Activated naive CD8-positive, alpha-beta T cell treated with anti-CD3 and anti-CD28 coated beads, Interleukin-2, amount 10 ng/mL, durations not matched to agents 7 days and 5 days (primary cell): ENCODE results near the gene ITGB7. TPM values are rescaled to one million over a fixed set of nuclear protein-coding genes. Genes with fewer than 3 reads are reported as not detected.

Source experiments
- ATAC-seq: fragments of 150-1000 bp; cut with Tn5 transposase; one replicate; pipeline ENCODE4 v1.10.0; 2021; ENCODE audit warnings: low read depth, moderate library complexity
- POLR2A ChIA-PET: fragments of 350-600 bp; sonication (Branson Sonifier 250); formaldehyde crosslinking; loops from one replicate; lab custom pipeline; 2021; ENCODE audit warnings: antibody characterized with exemption; lab: Charles Lee
- DNase-seq: peaks from one replicate; pipeline ENCODE4 v3.0.0; 2021
- H3K27ac Mint-ChIP-seq: one replicate; pipeline ENCODE4 v1.8.0; 2022; ENCODE audit warnings: mild to moderate bottlenecking, mixed read lengths
- H3K27me3 Mint-ChIP-seq: one replicate; pipeline ENCODE4 v1.8.0; 2022; ENCODE audit warnings: mild to moderate bottlenecking, moderate library complexity, mixed read lengths
- H3K36me3 Mint-ChIP-seq: one replicate; pipeline ENCODE4 v1.8.0; 2021; ENCODE audit warnings: mild to moderate bottlenecking, mixed read lengths
- H3K4me1 Mint-ChIP-seq: one replicate; pipeline ENCODE4 v1.8.0; 2021; ENCODE audit warnings: mixed read lengths
- H3K4me3 Mint-ChIP-seq: one replicate; pipeline ENCODE4 v1.8.0; 2022; ENCODE audit warnings: mild to moderate bottlenecking, moderate library complexity, mixed read lengths
- H3K9me3 Mint-ChIP-seq: one replicate; pipeline ENCODE4 v1.8.0; 2021; ENCODE audit warnings: mixed read lengths
- total RNA-seq, 2 experiments: library from RNA; stranded (reverse); gene quantifications; one replicate each; pipeline ENCODE4 v1.2.3, GENCODE V29; 2021

ITGB7 gene
- total RNA-seq, 2 experiments from 2014 or later = 415 to 420 TPM

DNA sequence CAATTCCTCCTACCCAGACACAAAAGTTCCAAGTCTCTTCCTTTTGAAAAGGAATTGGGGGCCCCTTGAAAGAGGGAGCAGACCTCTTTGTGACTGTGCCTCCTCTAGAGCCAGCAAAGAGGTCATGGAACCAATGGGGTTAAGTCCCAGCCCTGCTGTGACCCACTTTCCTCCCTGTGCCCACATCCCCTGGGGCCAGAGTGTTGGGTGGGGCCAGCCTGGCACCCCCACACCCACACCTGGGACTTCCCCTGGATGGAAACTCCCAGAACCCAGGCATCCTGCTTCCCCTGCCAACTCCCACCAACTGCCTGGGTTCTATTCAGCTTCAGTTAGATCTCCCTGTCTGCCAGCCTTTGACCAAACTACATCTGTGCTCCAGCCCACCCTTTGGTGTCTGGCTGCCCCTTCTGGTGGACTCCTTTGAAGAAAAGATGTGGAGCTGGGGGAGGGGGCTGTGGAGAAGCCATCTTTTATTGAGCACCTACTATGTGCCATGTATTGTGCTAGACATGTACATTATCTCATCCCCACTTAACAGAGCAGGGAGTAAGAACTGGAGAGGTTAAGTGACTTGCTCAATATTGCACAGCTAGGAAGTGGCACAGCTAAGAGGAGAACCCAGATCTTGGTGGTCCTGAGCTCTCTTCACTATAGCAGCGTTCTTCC, 29.5 kb upstream of the ITGB7 start:
- Mint-ChIP-seq H3K36me3 (no peaks in the 10 kb centered on the region), H3K9me3 (no peaks in the 10 kb centered on the region), H3K4me3 (peak overlapping the region; percentile 29), H3K27me3 (peaks cover 6% of the 10 kb centered on the region), H3K27ac (no peak overlapping the region), H3K4me1 (peaks cover 32% of the 10 kb centered on the region)
- DNase-seq (no peak), ATAC-seq (no peak)
- POLR2A ChIA-PET = interaction anchor here (0.6 to 1.7 kb wide), 3 partner anchors 13 to 252 kb away, joined by 3 to 6 read pairs (median 6); no protein-coding TSS in a partner anchor

DNA sequence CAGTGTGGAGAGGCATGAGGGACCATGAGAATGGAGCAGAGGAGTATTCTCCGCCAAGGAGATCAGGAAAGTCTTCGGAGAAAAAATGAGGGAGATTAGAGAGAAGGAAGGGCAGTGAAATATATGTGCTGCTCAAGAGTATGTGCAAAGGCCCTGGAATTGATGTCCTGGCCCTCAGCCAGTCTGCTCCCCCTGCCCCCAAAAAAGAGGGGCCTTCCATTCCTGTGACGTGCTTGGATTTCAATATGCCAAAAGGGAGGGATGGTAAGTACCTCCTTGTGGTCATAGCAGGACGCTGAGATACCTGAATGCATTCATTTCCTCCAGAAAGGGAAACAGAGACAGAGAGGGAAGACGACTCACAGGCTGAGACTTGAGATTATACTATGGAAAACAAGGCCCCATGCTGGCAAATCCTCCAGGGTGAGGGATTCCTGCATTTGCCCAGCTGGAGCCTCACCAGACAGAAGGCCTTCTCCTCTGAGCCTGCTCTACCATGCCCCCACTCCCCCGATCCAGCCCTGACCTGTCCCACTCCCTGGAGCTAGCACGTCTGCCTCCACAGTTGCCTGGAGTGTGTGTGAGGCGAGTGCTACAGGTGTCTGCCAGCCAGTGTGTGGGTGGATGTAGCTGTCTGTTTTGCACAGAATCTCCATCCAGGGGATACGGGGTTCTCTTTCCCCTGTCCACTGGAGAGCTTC, 28.8 kb upstream of the ITGB7 start:
- DNase-seq = no peak
- no peaks in the 10 kb centered on the region for H3K9me3 Mint-ChIP-seq
- H3K27ac Mint-ChIP-seq = no peak overlapping the region
- POLR2A ChIA-PET = interaction anchor here (0.6 to 1.7 kb wide), 4 partner anchors 13 to 253 kb away, joined by 3 to 6 read pairs (median 4); no protein-coding TSS in a partner anchor
- no peaks in the 10 kb centered on the region for H3K36me3 Mint-ChIP-seq
- ATAC-seq = no peak
- H3K4me1 Mint-ChIP-seq = peaks cover 33% of the 10 kb centered on the region
- no peak overlapping the region for H3K4me3 Mint-ChIP-seq
- H3K27me3 Mint-ChIP-seq = peaks cover 2% of the 10 kb centered on the region

DNA sequence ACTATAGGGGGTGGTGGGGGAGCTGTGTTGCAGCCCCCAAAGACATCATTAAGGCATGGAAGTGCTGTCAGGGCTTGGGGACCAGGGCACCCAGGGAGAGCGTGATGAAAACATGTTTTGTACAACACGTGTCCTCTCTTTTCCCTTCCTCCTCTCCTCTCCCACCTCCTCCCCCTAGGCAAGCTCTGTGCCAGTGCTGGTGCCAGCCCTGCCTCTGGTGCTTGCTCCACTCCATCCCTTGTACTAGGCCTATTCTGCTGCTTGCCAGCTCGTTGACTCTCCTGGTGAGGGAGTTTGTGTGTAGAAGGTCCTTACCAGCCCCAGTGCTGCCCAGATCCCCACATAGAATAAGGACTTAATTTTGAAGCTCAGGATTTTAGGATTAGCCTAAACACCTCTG, 28.1 kb upstream of the ITGB7 start:
- H3K27ac Mint-ChIP-seq = no peak overlapping the region
- peaks cover 2% of the 10 kb centered on the region for H3K27me3 Mint-ChIP-seq
- no peak for DNase-seq
- H3K9me3 Mint-ChIP-seq = no peaks in the 10 kb centered on the region
- no peak overlapping the region for H3K4me3 Mint-ChIP-seq
- H3K36me3 Mint-ChIP-seq = no peaks in the 10 kb centered on the region
- ATAC-seq = no peak
- peaks cover 35% of the 10 kb centered on the region for H3K4me1 Mint-ChIP-seq
- POLR2A ChIA-PET = interaction anchor here (0.5 to 1.7 kb wide), 3 partner anchors 16 to 79 kb away, joined by 3 to 6 read pairs (median 3); no protein-coding TSS in a partner anchor

DNA sequence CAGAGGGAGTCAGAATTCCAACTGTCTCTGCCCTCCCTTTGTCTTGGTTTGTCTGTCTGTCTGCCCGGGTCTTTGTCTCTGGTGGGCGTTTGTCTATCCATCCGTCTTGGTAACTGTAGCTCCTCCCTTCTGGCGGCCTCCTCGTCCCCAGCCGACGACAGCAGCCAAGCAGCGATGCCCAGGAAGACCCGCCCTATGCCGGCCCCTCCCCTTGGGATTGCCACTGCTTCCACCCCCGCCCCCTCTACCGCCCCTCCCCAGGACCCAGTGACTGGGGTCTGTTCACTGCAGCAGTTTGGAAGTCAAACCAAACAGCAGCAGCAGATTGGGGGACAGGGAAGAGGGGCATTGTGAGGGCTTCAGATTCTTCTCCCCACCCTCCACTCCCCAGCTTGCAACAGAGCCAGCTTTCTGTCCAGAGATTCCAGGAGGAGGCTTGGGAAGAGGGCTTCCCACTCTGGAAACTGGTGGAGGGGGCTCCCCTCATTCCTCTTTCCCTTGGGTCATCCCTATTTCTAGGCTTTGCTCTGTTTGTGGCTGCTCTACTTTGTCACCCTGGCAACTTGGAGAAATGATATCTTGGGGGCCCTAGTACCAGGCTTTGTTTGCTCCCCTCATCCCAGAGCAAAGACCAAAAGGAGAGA, 27.3 kb upstream of the ITGB7 start:
- Mint-ChIP-seq H3K27me3 (peaks cover 2% of the 10 kb centered on the region), H3K4me3 (peak overlapping the region; percentile 37), H3K9me3 (no peaks in the 10 kb centered on the region), H3K36me3 (no peaks in the 10 kb centered on the region), H3K27ac (no peak overlapping the region), H3K4me1 (peaks cover 39% of the 10 kb centered on the region)
- no peak for DNase-seq
- no peak for ATAC-seq
- POLR2A ChIA-PET = interaction anchor here (0.7 to 1.4 kb wide), 4 partner anchors 11 to 23 kb away, joined by 3 read pairs; no protein-coding TSS in a partner anchor

DNA sequence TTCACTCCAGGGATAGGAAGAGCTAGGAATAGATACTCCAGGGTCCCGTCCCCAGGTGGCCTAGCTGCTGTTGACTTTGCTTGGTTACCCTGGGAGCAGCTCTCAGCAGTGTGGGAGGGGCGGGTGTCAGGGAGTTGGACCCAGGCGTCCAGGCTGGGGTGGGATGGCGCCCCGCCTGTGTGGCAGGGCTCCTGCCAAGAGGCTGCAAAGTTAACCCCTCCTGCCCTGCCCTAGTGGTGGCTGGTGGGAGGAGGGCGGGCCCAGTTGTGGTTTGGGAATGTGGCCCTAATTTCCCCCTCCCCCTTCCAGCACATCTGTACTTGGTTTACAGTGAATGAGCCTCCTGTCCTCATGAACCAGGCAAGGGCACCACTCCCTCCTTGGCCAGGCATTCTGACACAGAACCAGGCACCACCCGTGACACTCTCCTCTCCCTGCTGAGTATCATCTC, 26.6 kb upstream of the ITGB7 start:
- Mint-ChIP-seq H3K4me1 (peaks cover 39% of the 10 kb centered on the region), H3K36me3 (no peaks in the 10 kb centered on the region), H3K27ac (no peak overlapping the region), H3K27me3 (peaks cover 2% of the 10 kb centered on the region), H3K4me3 (peak overlapping the region; percentile 37), H3K9me3 (no peaks in the 10 kb centered on the region)
- DNase-seq (no peak), ATAC-seq (no peak)
- POLR2A ChIA-PET = interaction anchor here (0.7 to 1.8 kb wide), 5 partner anchors 10 to 22 kb away, joined by 3 to 7 read pairs (median 3); no protein-coding TSS in a partner anchor

DNA sequence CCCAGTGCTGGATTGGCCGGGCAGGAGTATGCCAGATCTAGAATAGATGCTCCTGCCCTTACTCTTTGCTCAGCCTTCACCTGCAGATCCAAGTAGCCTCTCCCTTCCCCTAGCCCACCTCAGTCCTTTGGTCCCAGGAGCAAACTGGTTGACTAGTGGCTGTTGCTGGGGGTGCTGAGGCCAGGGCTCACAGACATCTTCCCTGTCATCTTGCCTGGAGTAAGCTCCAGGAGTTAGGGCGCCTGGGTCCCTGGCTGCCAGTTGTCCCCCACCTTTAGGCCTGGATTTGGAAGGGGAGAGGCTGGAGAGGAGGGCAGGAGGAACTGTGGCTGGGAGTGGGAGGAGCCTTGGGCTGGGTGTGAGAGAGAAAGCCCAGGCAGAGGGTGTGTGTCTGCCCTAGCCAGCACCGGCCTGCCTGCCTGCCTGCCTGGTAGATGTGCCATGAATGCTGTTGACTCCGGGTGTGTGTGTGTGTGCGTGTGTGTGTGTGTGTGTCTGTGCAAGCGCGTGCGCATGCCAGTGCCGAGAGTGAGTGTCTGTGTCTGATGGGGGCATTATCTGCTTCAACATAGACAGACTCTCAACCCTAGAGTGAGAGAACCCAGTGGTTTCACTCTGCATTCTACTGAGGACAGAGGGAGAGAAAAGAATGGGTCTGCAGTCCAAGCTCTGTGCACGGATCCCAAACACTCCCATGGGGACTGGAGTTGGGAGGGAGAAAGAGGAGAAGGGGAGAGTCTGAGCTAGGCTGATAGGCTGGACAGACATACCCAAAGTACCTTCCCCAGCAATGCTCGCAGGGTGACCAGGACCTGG, 25.8 kb upstream of the ITGB7 start:
- POLR2A ChIA-PET = interaction anchor here (1.1 to 1.8 kb wide), 3 partner anchors 9 to 21 kb away, joined by 3 to 7 read pairs (median 3); no protein-coding TSS in a partner anchor
- H3K4me1 Mint-ChIP-seq = peaks cover 42% of the 10 kb centered on the region
- ATAC-seq (peak; percentile 51), DNase-seq (peak; percentile 58)
- H3K4me3 Mint-ChIP-seq = peak overlapping the region; percentile 91
- no peaks in the 10 kb centered on the region for H3K36me3 Mint-ChIP-seq
- no peaks in the 10 kb centered on the region for H3K9me3 Mint-ChIP-seq
- H3K27ac Mint-ChIP-seq = peak overlapping the region; percentile 86
- peaks cover 2% of the 10 kb centered on the region for H3K27me3 Mint-ChIP-seq

DNA sequence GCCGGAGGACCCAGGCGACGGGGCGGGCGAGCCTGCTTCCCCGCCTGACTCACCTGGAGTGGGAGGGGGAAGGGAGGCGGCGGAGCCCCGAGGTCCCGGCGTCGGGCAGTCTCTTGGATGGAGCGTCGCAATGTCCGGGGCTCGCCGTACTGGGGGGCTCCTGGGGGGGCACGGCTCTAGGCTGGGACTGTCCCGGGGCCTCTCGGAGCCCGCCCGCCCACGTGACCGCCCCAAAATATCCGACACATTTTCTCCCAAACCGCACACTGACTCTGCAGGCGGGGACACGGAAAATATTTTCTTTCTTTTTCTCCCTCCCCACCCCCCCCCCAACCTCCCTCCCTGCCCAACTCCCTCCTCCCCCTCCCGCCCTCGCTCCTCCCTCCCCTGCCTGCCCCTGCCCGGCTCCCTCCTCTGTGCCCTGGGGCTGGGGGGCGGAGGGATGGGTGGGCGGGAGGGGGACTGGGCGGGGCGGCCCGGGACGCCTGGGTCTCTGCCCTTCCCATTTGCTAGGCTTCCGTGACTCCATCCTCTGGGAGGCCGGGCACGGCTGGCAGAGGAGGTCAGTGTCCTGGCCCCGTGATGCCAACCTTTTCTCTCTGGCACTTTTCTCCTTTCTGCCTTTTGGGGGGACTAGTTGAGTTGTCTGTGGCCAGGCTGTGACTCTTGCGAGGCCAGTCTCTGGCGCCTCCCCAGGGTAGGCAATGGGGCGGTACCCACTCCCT, 25.0 kb upstream of the ITGB7 start, which contains the start of gene RARG:
RARG (minus strand) TSS at position 289 of the 725 bp plus-strand sequence. CDS start 4,664 bp downstream, outside the sequence.
- H3K36me3 Mint-ChIP-seq = peaks cover under 1% of the 10 kb centered on the region
- no peaks in the 10 kb centered on the region for H3K9me3 Mint-ChIP-seq
- DNase-seq (peak; percentile 69), ATAC-seq (peak; percentile 80)
- H3K27ac Mint-ChIP-seq = peak within 1 kb of the TSS; percentile 86
- peak within 1 kb of the TSS; percentile 91 for H3K4me3 Mint-ChIP-seq
- H3K4me1 Mint-ChIP-seq = peaks cover 42% of the 10 kb centered on the region
- POLR2A ChIA-PET = interaction anchor here (1.0 to 1.8 kb wide), 3 partner anchors 11 to 13 kb away, joined by 3 to 7 read pairs (median 4); no protein-coding TSS in a partner anchor
- H3K27me3 Mint-ChIP-seq = peaks cover 2% of the 10 kb centered on the region

DNA sequence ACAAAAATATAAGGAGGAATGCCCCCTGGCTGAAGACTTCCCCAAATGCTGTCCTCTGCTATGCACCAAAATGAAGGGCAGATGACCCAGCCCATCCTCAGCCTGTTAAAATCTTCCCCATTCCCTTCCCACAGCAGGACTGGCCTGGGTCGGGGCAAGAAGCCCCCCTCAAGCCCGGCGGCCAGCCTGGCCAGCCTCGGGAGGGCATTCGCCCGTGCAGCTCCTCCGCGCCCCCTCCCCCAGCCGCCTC, 24.5 kb upstream of the ITGB7 start:
- H3K36me3 Mint-ChIP-seq = peaks cover 6% of the 10 kb centered on the region
- POLR2A ChIA-PET = interaction anchor here (1.0 to 1.5 kb wide), 3 partner anchors 11 to 13 kb away, joined by 3 to 4 read pairs (median 4); no protein-coding TSS in a partner anchor
- peak overlapping the region; percentile 43 for H3K4me3 Mint-ChIP-seq
- peaks cover 2% of the 10 kb centered on the region for H3K27me3 Mint-ChIP-seq
- DNase-seq (no peak), ATAC-seq (no peak)
- H3K9me3 Mint-ChIP-seq = no peaks in the 10 kb centered on the region
- peaks cover 42% of the 10 kb centered on the region for H3K4me1 Mint-ChIP-seq
- H3K27ac Mint-ChIP-seq = no peak overlapping the region

DNA sequence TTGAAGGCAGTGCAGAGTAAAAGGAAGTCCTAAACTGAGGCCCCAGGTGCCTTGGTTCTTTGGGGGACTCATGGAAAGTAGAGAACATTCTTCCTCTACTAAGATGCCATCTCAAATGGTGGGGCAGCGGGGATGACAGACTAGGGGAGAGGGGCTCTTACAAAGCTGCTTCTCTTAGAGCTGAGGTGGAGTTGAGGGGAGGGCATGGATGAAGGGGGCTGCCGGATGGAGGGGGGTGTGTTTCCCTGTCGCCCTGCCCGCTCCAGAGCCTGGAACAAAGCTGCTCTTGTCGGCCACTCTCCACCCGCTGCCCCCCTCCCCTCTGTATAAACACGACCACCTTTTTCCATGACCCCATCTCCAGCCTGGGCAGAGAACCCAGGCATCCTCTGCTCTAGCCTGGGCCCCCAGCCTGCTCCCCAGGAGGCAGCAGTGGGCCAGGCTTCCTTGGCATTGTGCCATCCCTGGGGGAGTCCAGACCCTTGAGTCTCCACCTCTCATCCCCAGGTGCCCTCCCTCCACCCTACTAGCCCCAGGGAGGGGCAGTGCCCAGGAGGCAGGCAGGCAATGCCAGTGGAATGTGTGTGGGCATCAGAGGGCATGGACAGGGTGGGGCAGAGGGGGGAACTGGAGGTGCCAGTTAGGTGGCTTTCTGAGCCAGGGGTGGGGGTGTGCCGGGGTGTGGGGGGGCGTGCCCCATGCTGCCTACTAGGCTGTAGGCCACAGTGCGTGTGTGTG, 23.2 kb upstream of the ITGB7 start:
- Mint-ChIP-seq H3K36me3 (peaks cover 7% of the 10 kb centered on the region), H3K4me3 (no peak overlapping the region), H3K27me3 (peaks cover 2% of the 10 kb centered on the region), H3K4me1 (peaks cover 32% of the 10 kb centered on the region), H3K9me3 (no peaks in the 10 kb centered on the region), H3K27ac (no peak overlapping the region)
- POLR2A ChIA-PET = interaction anchor here (1.5 kb wide), 1 partner anchor 10 kb away, joined by 4 read pairs; no protein-coding TSS in a partner anchor
- DNase-seq (no peak), ATAC-seq (no peak)

DNA sequence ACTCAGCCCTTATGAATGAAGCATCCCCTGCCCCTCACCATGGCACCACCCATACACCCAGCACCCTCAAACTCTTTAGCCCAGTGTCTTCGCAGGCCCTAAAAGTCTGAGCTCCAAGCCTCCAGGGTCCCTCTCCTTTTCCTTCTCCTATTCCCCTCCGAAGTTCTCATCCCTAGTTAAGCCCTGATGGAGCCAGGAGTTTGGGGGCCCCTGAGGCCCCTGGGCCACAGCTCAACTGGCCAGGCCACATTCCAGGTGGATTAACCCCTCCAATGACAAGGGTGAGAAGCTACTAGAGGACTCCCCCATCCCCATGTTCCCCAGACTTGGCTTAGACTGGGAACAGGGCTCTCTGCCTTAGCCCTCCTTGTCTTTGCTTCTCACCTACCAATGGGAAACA, 22.4 kb upstream of the ITGB7 start:
- peaks cover 2% of the 10 kb centered on the region for H3K27me3 Mint-ChIP-seq
- no peak overlapping the region for H3K4me3 Mint-ChIP-seq
- H3K9me3 Mint-ChIP-seq = no peaks in the 10 kb centered on the region
- peaks cover 39% of the 10 kb centered on the region for H3K4me1 Mint-ChIP-seq
- no peak for ATAC-seq
- no peak for DNase-seq
- H3K27ac Mint-ChIP-seq = no peak overlapping the region
- H3K36me3 Mint-ChIP-seq = peaks cover 7% of the 10 kb centered on the region
- POLR2A ChIA-PET = interaction anchor here (1.0 kb wide), 1 partner anchor 10 kb away, joined by 3 read pairs; no protein-coding TSS in a partner anchor

DNA sequence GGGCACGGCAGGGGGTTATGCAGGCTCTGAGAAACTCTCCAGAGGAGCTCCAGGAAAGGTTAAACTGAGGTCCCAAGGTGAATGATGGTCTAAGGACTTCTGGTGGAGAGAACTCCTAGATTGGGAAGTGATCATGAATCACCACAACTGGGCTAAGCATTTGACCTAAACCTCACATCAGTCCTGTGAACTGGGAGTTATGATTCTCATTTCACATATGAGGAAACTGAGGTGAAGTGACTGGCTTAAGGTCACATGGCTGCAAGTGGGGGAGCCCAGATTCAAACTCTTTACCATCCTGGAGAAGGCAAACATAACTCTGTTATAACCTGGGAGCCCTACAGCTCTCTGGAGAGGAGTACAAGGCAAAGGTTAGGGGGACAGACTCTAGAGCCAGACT, 20.8 kb upstream of the ITGB7 start:
- H3K4me3 Mint-ChIP-seq = no peak overlapping the region
- H3K36me3 Mint-ChIP-seq = peaks cover 7% of the 10 kb centered on the region
- H3K9me3 Mint-ChIP-seq = no peaks in the 10 kb centered on the region
- no peak overlapping the region for H3K27ac Mint-ChIP-seq
- ATAC-seq (no peak), DNase-seq (no peak)
- POLR2A ChIA-PET = no interaction called here
- H3K4me1 Mint-ChIP-seq = peaks cover 45% of the 10 kb centered on the region
- no peaks in the 10 kb centered on the region for H3K27me3 Mint-ChIP-seq
